GM21390 (cell line): ENCODE measurements around the gene LRRC42.
"Not testable (repeated sequence)": the region's sequence is repeated elsewhere in the genome, so short reads cannot be mapped to it uniquely, and the experiment has no call there.

ENCODE experiments used
- ATAC-seq: cut with Tn5 transposase; IDR thresholded peaks from one replicate; pipeline ENCODE4 v1.9.1; 2021; ENCODE audit not compliant: unreplicated experiment

The LRRC42 gene

GRCh38 chr1:53964109-53964508 lies 18.0 kb downstream of the LRRC42 start:
- no peak for ATAC-seq

- no peak for ATAC-seq
Observed at GRCh38 chr1:53966794-53967193, 20.6 kb downstream of the LRRC42 start.

DNA sequence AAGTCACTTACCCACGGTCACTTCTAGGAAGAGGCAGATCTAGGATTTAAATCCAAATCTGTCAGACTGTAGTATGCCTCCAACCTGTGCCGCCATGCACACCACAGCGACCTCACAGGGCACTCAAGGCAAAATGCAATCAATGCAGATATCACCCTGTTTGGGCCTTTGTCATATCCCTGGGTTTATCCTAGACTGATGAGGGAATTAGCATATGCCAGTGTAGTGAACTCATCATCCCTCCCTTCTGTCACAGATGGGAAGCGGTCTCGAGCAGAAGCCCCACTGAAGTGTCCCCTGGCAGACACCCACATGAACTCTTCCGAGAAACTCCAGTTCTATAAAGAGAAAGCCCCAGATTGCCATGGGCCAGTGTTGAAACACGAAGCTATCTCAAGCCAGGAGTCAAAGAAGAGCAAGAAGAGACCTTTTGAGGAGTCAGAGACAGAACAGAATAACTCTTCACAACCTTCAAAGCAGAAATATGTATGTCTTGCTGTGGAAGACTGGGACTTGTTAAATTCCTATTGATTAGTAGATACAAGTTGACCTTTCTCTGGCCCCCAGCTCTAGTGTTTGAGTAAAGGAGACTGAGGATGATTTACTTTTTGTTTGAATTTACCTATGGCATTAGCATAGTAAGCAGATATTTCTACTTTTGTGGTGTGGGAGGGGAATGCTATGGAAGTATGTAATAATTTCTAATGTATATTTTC lies 21.4 kb downstream of the LRRC42 start:
- no peak for ATAC-seq

GRCh38 chr1:53968125-53968513 lies 22.0 kb downstream of the LRRC42 start:
- ATAC-seq: no peak

GRCh38 chr1:53969323-53969722 lies 23.2 kb downstream of the LRRC42 start:
- ATAC-seq: not testable (repeated sequence)

DNA sequence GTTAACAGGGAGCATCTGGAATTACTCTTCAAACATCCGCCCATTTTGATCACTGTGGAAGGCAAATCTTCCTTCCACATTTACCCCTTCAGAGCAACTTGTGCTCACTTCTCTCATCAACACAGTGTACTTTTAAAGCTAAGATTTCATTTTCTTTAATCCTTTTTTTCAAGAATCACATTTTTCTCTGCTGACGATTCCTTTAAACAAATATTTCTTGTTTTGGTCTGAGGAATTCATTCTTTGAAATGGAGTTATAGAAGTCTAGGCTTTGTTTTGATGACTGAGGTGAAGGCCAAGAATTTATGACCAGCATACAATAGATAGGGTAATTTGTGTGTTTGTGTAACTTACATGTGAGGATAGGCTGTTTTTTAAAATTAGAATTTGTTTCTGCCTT lies 25.6 kb downstream of the LRRC42 start:
- no peak for ATAC-seq

DNA sequence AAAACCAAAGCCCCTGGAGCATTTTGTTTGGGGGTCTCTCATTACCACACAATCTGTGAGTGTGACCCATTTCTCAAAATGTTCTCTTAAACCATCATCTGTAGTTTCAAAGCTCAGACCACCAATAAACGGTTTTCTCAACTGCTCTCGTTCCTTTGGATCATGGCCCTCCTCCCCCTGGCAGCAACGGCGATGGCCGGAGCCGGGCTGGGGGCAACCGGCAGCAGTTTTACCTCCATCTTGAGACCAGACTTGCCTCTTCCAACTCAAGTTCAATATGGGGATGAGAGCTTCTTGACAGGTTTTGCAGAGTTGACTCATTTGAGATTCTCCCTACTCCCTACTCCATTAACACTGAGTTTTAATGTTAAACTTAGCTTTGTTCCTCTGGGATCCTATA lies 29.7 kb downstream of the LRRC42 start:
- no peak for ATAC-seq

DNA sequence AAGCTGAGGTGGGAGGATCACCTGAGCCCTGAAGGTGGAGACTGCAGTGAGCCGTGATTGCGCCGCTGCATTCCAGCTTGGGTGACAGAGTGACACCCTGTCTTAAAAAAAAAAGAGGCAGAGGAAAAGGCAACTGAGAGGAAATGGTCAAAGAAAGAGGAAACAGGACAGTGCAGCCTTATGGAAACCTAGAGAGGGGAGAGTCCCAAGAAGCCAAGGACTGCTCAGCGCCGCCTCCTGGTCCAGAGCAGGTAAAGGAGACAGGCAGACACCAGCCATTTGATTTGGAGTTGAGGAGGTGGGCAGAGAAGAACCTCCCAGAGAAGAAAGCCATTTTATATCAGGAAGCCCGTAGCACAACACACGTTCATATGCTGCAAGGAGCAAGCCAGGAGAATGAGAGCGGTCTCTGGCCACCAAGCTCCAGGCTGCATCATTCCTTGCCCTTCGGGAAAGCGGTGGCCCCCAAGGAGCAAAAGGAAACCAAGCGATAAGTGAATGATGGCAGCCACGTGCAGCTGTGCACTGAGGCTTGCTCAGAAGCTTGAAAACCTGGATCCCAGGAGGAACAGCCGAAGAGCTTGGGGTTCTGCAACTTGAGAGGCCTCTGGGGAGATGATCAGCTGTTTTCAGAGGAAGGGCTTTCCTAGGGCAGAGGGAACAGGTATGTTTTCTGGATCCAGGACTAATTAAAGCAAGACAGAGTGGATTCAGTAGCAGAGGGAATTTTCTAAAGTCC lies 33.7 kb downstream of the LRRC42 start:
- no peak for ATAC-seq

DNA sequence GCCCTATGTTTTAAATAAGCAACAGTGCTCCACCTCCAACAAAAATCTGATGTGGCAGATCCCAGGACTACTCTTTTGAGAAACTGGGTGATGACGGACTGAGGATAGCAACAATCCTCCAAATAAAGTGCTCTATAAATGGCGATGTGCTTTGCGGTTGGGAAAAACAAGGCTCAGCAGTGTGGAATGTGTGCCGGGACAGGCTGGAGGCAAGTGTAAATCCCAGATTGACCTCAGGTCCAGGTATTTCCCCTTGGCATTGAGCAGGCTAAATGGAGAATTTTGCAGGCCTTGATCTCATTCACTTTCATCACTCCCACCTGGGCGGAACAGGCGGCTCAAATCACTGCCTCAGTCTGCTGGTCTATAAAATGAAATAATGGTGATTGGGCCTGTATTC lies 35.1 kb downstream of the LRRC42 start:
- no peak for ATAC-seq

GRCh38 chr1:53982034-53982762 lies 36.0 kb downstream of the LRRC42 start:
- no peak for ATAC-seq

DNA sequence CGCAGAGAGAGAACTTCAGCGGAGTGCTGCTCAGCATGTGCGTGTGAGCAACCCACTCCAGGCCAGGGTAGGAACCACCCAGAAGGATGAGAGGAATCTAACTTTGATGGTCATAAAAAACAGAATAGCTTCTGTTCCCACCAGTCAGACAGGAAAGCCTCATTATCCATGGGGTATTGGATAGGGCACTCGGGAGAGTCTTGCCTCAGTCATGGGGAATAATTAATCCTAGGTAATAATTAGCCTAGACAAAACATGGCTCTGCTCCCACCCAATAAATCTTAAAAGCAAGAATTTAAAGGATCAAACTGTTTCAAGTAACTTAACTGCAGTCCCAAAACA lies 36.6 kb downstream of the LRRC42 start:
- no peak for ATAC-seq

GRCh38 chr1:53984726-53985125 lies 38.6 kb downstream of the LRRC42 start:
- no peak for ATAC-seq

GRCh38 chr1:53986458-53986857 lies 40.3 kb downstream of the LRRC42 start:
- no peak for ATAC-seq

DNA sequence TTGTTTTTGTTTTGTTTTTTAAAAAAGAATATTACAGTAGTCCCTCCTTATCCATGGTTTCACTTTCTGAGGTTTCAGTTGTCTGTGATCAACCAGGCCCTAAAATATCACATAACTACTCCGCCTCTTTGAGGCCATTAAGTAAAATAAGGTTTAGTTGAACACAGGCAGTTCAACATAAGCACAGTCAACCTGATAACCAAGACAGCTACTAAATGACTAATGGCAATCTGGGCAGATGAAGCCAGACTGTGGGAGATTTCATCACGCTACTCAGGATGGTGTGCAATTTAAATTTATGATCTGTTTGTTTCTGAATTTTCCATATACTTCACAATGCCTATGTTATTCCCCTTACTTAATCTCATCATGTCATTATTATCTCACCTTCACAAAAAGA lies 41.7 kb downstream of the LRRC42 start:
- no peak for ATAC-seq

DNA sequence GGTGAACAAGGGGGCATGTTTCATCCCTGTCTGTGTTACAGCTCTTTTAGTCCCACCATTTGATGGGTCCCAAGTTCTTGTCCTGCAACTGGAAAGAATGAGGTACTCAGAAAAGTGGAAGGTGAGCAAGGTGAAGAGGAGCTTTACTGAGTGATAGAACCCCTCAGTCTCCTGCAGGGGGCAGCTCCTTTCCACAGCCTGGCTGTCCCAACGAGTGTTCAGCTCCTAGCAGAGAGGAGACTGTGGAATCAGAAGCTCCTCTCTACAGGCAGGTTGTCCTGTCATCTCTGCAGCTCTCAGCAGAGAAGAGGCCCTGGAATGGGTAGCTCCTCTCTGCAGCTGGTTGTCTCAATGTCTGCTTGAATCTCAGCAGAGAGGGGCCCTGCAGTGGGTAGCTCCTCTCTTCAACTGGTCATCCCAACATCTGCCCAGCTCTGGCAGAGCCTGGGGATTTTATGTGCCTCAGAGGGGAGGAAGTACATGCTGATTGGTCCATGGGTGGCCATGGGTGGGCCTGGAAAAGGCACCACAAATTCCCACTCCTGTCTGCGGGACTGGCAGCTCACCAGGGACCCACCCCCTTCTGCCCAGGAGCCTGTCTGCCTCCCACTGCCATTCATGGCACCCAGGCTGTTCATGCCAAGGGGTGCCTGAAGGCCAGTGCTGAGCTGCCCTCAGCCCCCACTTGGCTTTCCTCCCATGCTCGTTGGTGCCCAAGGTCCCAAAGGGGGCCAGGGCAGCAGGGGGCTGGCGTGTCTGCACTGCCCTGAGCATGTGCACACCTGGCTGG lies 46.1 kb downstream of the LRRC42 start:
- ATAC-seq: no peak

DNA sequence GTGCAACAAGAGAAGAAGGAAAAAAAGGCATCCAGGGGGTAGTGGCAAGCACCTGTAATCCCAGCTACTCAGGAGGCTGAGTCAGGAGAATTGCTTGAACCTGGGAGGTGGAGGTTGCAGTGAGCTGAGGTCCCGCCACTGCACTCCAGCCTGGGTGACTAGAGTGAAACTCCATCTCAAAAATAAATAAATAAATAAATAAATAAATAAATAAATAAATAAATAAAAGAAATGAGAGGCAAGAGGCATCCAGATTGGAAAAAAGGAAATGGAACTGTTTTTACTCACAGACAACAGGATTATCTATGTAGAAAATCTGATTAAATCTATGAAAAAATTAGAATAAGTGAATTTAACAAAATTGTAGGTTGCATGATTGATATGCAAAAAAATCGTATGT lies 48.4 kb downstream of the LRRC42 start:
- not testable (repeated sequence) for ATAC-seq

GRCh38 chr1:53995683-53996082 lies 49.5 kb downstream of the LRRC42 start:
- ATAC-seq: no peak

DNA sequence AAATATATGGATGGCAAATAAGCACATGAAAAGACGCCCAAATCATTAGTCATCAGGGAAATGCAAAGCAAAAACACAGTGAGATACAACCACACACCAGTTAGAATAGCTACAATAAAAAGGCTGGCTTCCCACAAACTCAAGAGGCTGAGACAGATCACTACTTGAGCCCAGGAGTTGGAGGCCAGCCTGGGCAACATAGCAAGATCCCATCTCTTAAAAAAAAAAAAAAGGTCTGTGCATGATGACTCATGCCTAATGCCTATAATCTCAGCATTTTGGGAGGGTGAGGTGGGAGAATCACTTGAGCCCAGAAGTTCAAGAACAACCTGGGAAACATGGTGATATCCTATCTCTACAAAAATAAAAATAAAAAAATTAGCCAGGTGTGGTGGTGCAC lies 52.1 kb downstream of the LRRC42 start:
- ATAC-seq: no peak

GRCh38 chr1:53999920-54000319 lies 53.8 kb downstream of the LRRC42 start:
- ATAC-seq: no peak

DNA sequence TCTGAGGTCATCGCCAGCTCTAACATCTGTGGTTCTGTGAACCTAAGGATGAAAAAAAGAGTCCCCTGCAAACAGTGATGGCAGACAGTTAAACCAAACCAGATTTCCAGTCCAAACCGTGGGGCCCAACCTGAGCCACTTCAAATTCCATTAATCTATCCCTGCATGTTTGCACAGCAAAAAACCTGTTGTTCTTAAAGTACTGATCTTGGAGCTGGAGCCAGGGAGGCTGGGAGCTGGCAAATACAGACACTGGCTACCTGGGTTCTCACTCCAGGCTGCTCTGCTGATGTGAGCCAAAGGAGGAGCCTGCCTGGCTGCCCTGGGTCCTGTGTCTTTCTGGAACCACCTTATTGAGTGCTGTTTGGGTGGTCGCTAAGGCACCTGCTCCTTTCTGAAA lies 55.4 kb downstream of the LRRC42 start:
- ATAC-seq: no peak

- no peak for ATAC-seq
Observed at GRCh38 chr1:54002544-54003248, 56.5 kb downstream of the LRRC42 start.
